Brain pericyte (primary cell): Measurements from ENCODE around the gene ZFPL1.
"Not testable (repeated sequence)": the region's sequence is repeated elsewhere in the genome, so short reads cannot be mapped to it uniquely, and the experiment has no call there.

Source experiments
- DNase-seq: peaks from one replicate; pipeline ENCODE4 v3.0.0-alpha.2; 2012; ENCODE audit warnings: low read depth, low spot score

Gene ZFPL1

GRCh38 chr11:65113839-65114238 is 29.8 kb downstream of the ZFPL1 start:
- no peak for DNase-seq

GRCh38 chr11:65114538-65115171 is 30.6 kb downstream of the ZFPL1 start:
- DNase-seq, result no peak

- DNase-seq, result no peak
These were observed 31.5 kb downstream of the ZFPL1 start for GRCh38 chr11:65115361-65116082.

- no peak for DNase-seq
These were observed 32.6 kb downstream of the ZFPL1 start for GRCh38 chr11:65116370-65117205.

GRCh38 chr11:65117206-65118096 is 33.4 kb downstream of the ZFPL1 start, which contains the start of gene ZNHIT2:
Gene ZNHIT2 (minus strand): TSS chr11:65117701. CDS start chr11:65117653, 48 bp downstream.
- DNase-seq, result peak; percentile 97

GRCh38 chr11:65118097-65118837 is 34.2 kb downstream of the ZFPL1 start:
- DNase-seq, result no peak

- not testable (repeated sequence) for DNase-seq
These were observed 35.1 kb downstream of the ZFPL1 start for GRCh38 chr11:65118891-65119669.

GRCh38 chr11:65119670-65119995 is 35.6 kb downstream of the ZFPL1 start:
- DNase-seq, result no peak

- DNase-seq, result no peak
These were observed 36.8 kb downstream of the ZFPL1 start for GRCh38 chr11:65120831-65121230.

- DNase-seq, result no peak
These were observed 37.4 kb downstream of the ZFPL1 start for GRCh38 chr11:65121447-65121864.

- peak; percentile 90 for DNase-seq
These were observed 38.1 kb downstream of the ZFPL1 start, which contains the start of the genes FAU and MRPL49 for GRCh38 chr11:65121865-65122696. Gene FAU (minus strand): TSS chr11:65122134. CDS start chr11:65121813, 321 bp downstream. Gene MRPL49 (plus strand): TSS chr11:65122321. CDS start chr11:65122347, 26 bp downstream.

- no peak for DNase-seq
These were observed 40.6 kb downstream of the ZFPL1 start for GRCh38 chr11:65124480-65125196.

GRCh38 chr11:65125197-65126056 is 41.4 kb downstream of the ZFPL1 start:
- no peak for DNase-seq

GRCh38 chr11:65126624-65127274 is 42.7 kb downstream of the ZFPL1 start:
- DNase-seq, result no peak

- DNase-seq, result no peak
These were observed 43.6 kb downstream of the ZFPL1 start for GRCh38 chr11:65127473-65128181.
